Endothelial cell of umbilical vein (primary cell): ENCODE data around the gene DCUN1D2. TPM values are rescaled to one million over a fixed set of nuclear protein-coding genes. Genes with fewer than 3 reads are reported as not detected.

Experiments
- BruUV-seq: library from RNA; stranded (reverse); fragments of 400-500 nt; replicated peaks from 2 replicates; lab custom pipeline; 2021; lab: Mats Ljungman, UMichigan
- CTCF ChIA-PET: fragments of 300-600, 350-600 bp; sonication (Branson Sonifier 250); formaldehyde crosslinking; loops from one replicate; lab custom pipeline; 2021; ENCODE audit warnings: antibody characterized with exemption, inconsistent platforms; lab: Charles Lee
- POLR2A ChIA-PET: fragments of 300-600, 350-600 bp; sonication (Branson Sonifier 250); formaldehyde crosslinking; loops from one replicate; lab custom pipeline; 2021; ENCODE audit warnings: antibody characterized with exemption, inconsistent platforms; lab: Charles Lee
- DNase-seq: peaks from one replicate; pipeline ENCODE4 v3.0.0-alpha.2; 2011; ENCODE audit warnings: low read depth, low spot score
- FAIRE-seq: peaks from 2 replicates; lab custom pipeline; 2011; peaks lifted over from hg19 to GRCh38; lab: Jason Lieb, UNC
- H2AFZ ChIP-seq: 2 replicates; pipeline ENCODE4 v1.6.0; 2012; ENCODE audit warnings: low read depth, low read length, control low read depth, inconsistent platforms
- H3K27ac ChIP-seq: 2 replicates; pipeline ENCODE4 v1.5.1; 2011; ENCODE audit warnings: low read depth, mild to moderate bottlenecking, control low read depth, low read length, moderate library complexity; ENCODE audit not compliant: insufficient read depth
- H3K27me3 ChIP-seq, 2 experiments: 2 replicates each; pipeline versions ENCODE4 v1.6.0 to v1.6.1; 2011; ENCODE audit warnings: low read length in 2 of 2, mixed read lengths in 1 of 2; ENCODE audit not compliant: control insufficient read depth in 2 of 2, insufficient read depth in 2 of 2
- H3K36me3 ChIP-seq, 2 experiments: 2 replicates in 1 of 2; 3 replicates in 1 of 2; pipeline ENCODE4 v1.5.1; 2011; ENCODE audit warnings: low read length in 2 of 2, mild to moderate bottlenecking in 1 of 2, moderate library complexity in 1 of 2; ENCODE audit not compliant: control insufficient read depth in 2 of 2, insufficient read depth in 2 of 2; ENCODE audit errors: extremely low read depth in 1 of 2
- H3K4me1 ChIP-seq: 3 replicates; pipeline ENCODE4 v1.5.1; 2011; ENCODE audit warnings: mild to moderate bottlenecking, low read length; ENCODE audit not compliant: control insufficient read depth, insufficient read depth; ENCODE audit errors: extremely low read depth
- H3K4me2 ChIP-seq: 2 replicates; pipeline ENCODE4 v1.6.1; 2011; ENCODE audit warnings: low read length, control low read depth, mixed read lengths; ENCODE audit not compliant: insufficient read depth
- H3K4me3 ChIP-seq, 3 experiments: fragments of 200-600 bp in 1 of 3; sonication (generic), shearing (Covaris generic) in 1 of 3; replicated peaks in 1 of 3; 2 replicates each; pipeline ENCODE4 v1.5.1; 2011 to 2016; ENCODE audit warnings: control low read depth in 3 of 3, low read length in 3 of 3, mild to moderate bottlenecking in 2 of 3, inconsistent platforms in 1 of 3, low read depth in 1 of 3, moderate library complexity in 1 of 3; ENCODE audit not compliant: insufficient read depth in 1 of 3
- H3K79me2 ChIP-seq: 2 replicates; pipeline ENCODE4 v1.6.0; 2012; ENCODE audit warnings: low read length, inconsistent platforms; ENCODE audit not compliant: control insufficient read depth, insufficient read depth
- H3K9ac ChIP-seq: replicated peaks from 2 replicates; pipeline ENCODE3; 2011; ENCODE audit warnings: low read length, control low read depth; ENCODE audit not compliant: insufficient read depth; ENCODE audit errors: extremely low read depth
- H3K9me1 ChIP-seq: replicated peaks from 3 replicates; pipeline ENCODE4 v1.6.0; 2011; ENCODE audit warnings: mild to moderate bottlenecking, low read length; ENCODE audit not compliant: control insufficient read depth, insufficient read depth; ENCODE audit errors: extremely low read depth
- H3K9me3 ChIP-seq: replicated peaks from 2 replicates; pipeline ENCODE4 v1.5.1; 2012; ENCODE audit warnings: low read length, inconsistent platforms; ENCODE audit not compliant: control insufficient read depth, insufficient read depth
- H4K20me1 ChIP-seq: replicated peaks from 2 replicates; pipeline ENCODE3; 2011; ENCODE audit warnings: mild to moderate bottlenecking, low read length; ENCODE audit not compliant: control insufficient read depth, insufficient read depth; ENCODE audit errors: extremely low read depth
- CTCF ChIP-seq, 2 donors: IDR thresholded peaks; 1 replicate in 1 of 2; 2 replicates in 1 of 2; pipeline ENCODE4 v1.5.1; 2011; ENCODE audit warnings: low read length in 2 of 2, mild to moderate bottlenecking in 2 of 2, moderate library complexity in 2 of 2, control low read depth in 1 of 2, inconsistent platforms in 1 of 2, low read depth in 1 of 2; ENCODE audit not compliant: insufficient read depth in 1 of 2; ENCODE audit errors: extremely low read depth in 1 of 2
- EZH2 ChIP-seq: IDR thresholded peaks from 2 replicates; pipeline ENCODE4 v1.6.1; 2012; ENCODE audit warnings: borderline replicate concordance, low read depth, mild to moderate bottlenecking, moderate library complexity, low read length, inconsistent platforms; ENCODE audit not compliant: severe bottlenecking
- FOS ChIP-seq: IDR thresholded peaks from 2 replicates; pipeline ENCODE4 v1.6.1; 2011; ENCODE audit warnings: mild to moderate bottlenecking, low read length, moderate library complexity, borderline replicate concordance; ENCODE audit not compliant: insufficient read depth
- GATA2 ChIP-seq: IDR thresholded peaks from 2 replicates; pipeline ENCODE4 v1.7.0; 2011; ENCODE audit warnings: low read depth, mild to moderate bottlenecking, moderate library complexity, mixed read lengths, low read length; ENCODE audit not compliant: insufficient read length, insufficient read depth
- JUN ChIP-seq: IDR thresholded peaks from 2 replicates; pipeline ENCODE4 v1.6.1; 2011; ENCODE audit warnings: borderline replicate concordance, low read depth; ENCODE audit not compliant: insufficient read length, insufficient read depth
- MAX ChIP-seq: IDR thresholded peaks from 2 replicates; pipeline ENCODE4 v1.6.1; 2011; ENCODE audit not compliant: insufficient read depth, insufficient read length
- POLR2A ChIP-seq: IDR thresholded peaks from 2 replicates; pipeline ENCODE4 v1.6.1; 2012; ENCODE audit warnings: low read depth, mild to moderate bottlenecking, control low read depth, low read length
- POLR2AphosphoS5 ChIP-seq: IDR thresholded peaks from 2 replicates; pipeline ENCODE4 v1.6.1; 2012; ENCODE audit warnings: low read depth, mild to moderate bottlenecking, control low read depth, low read length, moderate library complexity; ENCODE audit not compliant: insufficient read depth
- dilution Hi-C: fragments of 300-500 bp; cut with MboI; formaldehyde crosslinking; loops from one replicate; pipeline ENCODE4 v1.15.0; 2019; ENCODE audit warnings: low sequenced_read_pairs; ENCODE audit not compliant: extremely low pct_ligation_motif_present
- intact Hi-C: fragments of 100-400 bp; cut with micrococcal nuclease; formaldehyde crosslinking; loops from one replicate; pipeline ENCODE4 v1.10.0; 2022
- polyA plus RNA-seq, 4 experiments: library from polyadenylated mRNA; depleted of rRNA in 3 of 4; stranded (reverse) in 3 of 4; unstranded in 1 of 4; fragments of >200 nt; gene quantifications; 2 replicates each; pipeline versions ENCODE4 v1.2.1 to v1.2.3, GENCODE V29; 2011 to 2012; ENCODE audit warnings: missing spikeins in 1 of 4
- total RNA-seq: library from RNA; stranded (reverse); gene quantifications from 2 replicates; pipeline ENCODE4 v1.2.3, GENCODE V29; 2021

The DCUN1D2 gene
- total and polyA plus RNA-seq, 2 donors (not counting 3 experiments of a cell fraction or from before 2014, with no cell fraction given) = 10.5 to 24.9 TPM

- Histone ChIP-seq H2AFZ (no peak overlapping the region), H3K4me3 (no peak overlapping the region), H3K4me2 (no peak overlapping the region), H3K9me1 (no peaks in the 10 kb centered on the region), H3K9me3 (no peaks in the 10 kb centered on the region), H3K9ac (no peak overlapping the region), H3K27ac (no peak overlapping the region), H4K20me1 (no peaks in the 10 kb centered on the region), H3K27me3 (no peaks in the 10 kb centered on the region), H3K79me2 (peaks cover 23% of the 10 kb centered on the region), H3K36me3 (peaks cover 7 to 30% of the 10 kb centered on the region in 2 experiments), H3K4me1 (no peaks in the 10 kb centered on the region)
- DNase-seq (no peak), FAIRE-seq (no peak)
- no TSS peak for BruUV-seq
- TF ChIP-seq MAX = no peak
- TF ChIP-seq CTCF (IDR thresholded peaks at IDR 0.05; ENCODE audit: extremely low read depth in 1 of 2, insufficient read depth in 1 of 2, low read depth in 1 of 2, low read length in 2 of 2) = no peak
- TF ChIP-seq POLR2AphosphoS5 = no peak
- no peak for TF ChIP-seq JUN
- TF ChIP-seq EZH2 = no peak
- no peak for TF ChIP-seq POLR2A
- no peak for TF ChIP-seq FOS
- no peak for TF ChIP-seq GATA2
- intact Hi-C loops (no loop called here), dilution Hi-C loops (no loop called here)
- ChIA-PET CTCF (no interaction called here), POLR2A (no interaction called here)
Measured at GRCh38 chr13:113510871-113511270, 20.4 kb upstream of the DCUN1D2 start.
